NB4 (cell line): Measurements from ENCODE around the gene LITAF.

Experiments used
- MAX ChIP-seq: IDR thresholded peaks from 2 replicates; pipeline ENCODE4 v1.6.1; 2011; ENCODE audit warnings: low read depth, low read length
- POLR2A ChIP-seq: IDR thresholded peaks from 2 replicates; pipeline ENCODE4 v1.6.1; 2011; ENCODE audit warnings: mild to moderate bottlenecking; ENCODE audit not compliant: insufficient read length; ENCODE audit errors: extremely low read depth

- TF ChIP-seq MAX (no peak), POLR2A (no peak)
These were observed 47.1 kb downstream of the LITAF start for GRCh38 chr16:11539641-11540050.
